H1 (cell line): ENCODE results near the gene SSTR3. TPM values are rescaled to one million over a fixed set of nuclear protein-coding genes. Genes with fewer than 3 reads are reported as not detected.

ENCODE experiments used
- BACH1 ChIP-seq: IDR thresholded peaks from 2 replicates; pipeline ENCODE4 v1.6.1; 2012; ENCODE audit warnings: low read length, improper control_type of control experiment
- HDAC2 ChIP-seq, 2 experiments: fragments of 300-600 bp in 1 of 2; sonication (generic) in 1 of 2; IDR thresholded peaks; 2 replicates each; pipeline ENCODE4 v1.6.1; 2011 to 2012; ENCODE audit warnings: low read depth in 2 of 2, low read length in 2 of 2, mild to moderate bottlenecking in 2 of 2, moderate library complexity in 2 of 2, borderline replicate concordance in 1 of 2, inconsistent platforms in 1 of 2
- JUN ChIP-seq: IDR thresholded peaks from 2 replicates; pipeline ENCODE4 v1.6.1; 2011; ENCODE audit warnings: low read depth, mild to moderate bottlenecking, improper control_type of control experiment, low read length
- SP4 ChIP-seq: IDR thresholded peaks from 2 replicates; pipeline ENCODE4 v1.6.1; 2012; ENCODE audit warnings: low read length, inconsistent platforms
- polyA plus RNA-seq, 7 experiments: library from polyadenylated mRNA; depleted of rRNA in 3 of 7; stranded (reverse) in 5 of 7; unstranded in 2 of 7; fragments of >200 nt in 5 of 7; fragments of 200-250 nt in 2 of 7; gene quantifications; 1 replicate in 5 of 7; 2 replicates in 1 of 7; 4 replicates in 1 of 7; pipeline versions ENCODE4 v1.2.1 to v1.2.3, GENCODE V29; 2011 to 2013; ENCODE audit warnings: missing spikeins in 2 of 7, mixed read lengths in 2 of 7
- total RNA-seq: library from RNA; stranded (reverse); fragmentation: NEBNext Ultra II Directional; extraction: Animal tissue kit (Norgen Biotek cat#: 25700); gene quantifications from 2 replicates; pipeline ENCODE4 v1.2.1, GENCODE V29; 2021
- TF ChIP-seq, protein P1 (sequence below): IDR thresholded peaks from 2 replicates; pipeline ENCODE4 v1.6.1; 2011; ENCODE audit warnings: low read depth, mild to moderate bottlenecking, low read length; ENCODE audit not compliant: insufficient read depth
- TF ChIP-seq, protein P2 (sequence below), 3 experiments: IDR thresholded peaks; 1 replicate in 2 of 3; 2 replicates in 1 of 3; pipeline versions ENCODE4 v1.5.1 to v1.6.1; 2011; ENCODE audit warnings: low read length in 3 of 3, mild to moderate bottlenecking in 3 of 3, inconsistent platforms in 2 of 3, low read depth in 1 of 3, moderate library complexity in 1 of 3; ENCODE audit not compliant: insufficient read depth in 1 of 3; ENCODE audit errors: control extremely low read depth in 1 of 3

SSTR3 gene
- total and polyA plus RNA-seq, 2 of the 8 experiments (the other 6 are each of a cell fraction or from before 2014, with no cell fraction given): 0.22 to 0.77 TPM

DNA sequence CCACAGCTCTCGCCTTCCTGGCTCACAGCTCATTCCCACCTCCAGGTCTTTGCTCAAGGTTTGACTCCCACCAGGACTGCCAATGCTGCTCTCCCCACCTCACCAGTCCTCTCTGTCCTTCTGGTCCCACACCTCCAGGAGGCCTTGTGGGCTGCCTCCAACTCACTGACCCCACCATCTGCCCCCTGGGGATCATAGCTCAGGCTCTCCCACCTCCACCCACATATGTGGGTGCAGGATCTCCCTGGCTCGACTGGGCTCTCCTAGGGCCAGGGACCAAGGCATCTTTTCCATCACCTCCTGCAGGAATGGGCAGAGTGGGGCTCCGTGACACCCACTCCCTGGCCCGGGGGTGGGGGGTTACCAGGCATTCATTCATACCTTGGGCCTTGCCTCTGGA, 13.8 kb upstream of the SSTR3 start (continued):
- TF ChIP-seq, protein P1, sequence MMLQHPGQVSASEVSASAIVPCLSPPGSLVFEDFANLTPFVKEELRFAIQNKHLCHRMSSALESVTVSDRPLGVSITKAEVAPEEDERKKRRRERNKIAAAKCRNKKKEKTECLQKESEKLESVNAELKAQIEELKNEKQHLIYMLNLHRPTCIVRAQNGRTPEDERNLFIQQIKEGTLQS: no peak
- TF ChIP-seq HDAC2 (IDR thresholded peaks at IDR 0.05; ENCODE audit: borderline replicate concordance in 1 of 2, low read depth in 2 of 2, low read length in 2 of 2): no peak
- TF ChIP-seq, protein P2, sequence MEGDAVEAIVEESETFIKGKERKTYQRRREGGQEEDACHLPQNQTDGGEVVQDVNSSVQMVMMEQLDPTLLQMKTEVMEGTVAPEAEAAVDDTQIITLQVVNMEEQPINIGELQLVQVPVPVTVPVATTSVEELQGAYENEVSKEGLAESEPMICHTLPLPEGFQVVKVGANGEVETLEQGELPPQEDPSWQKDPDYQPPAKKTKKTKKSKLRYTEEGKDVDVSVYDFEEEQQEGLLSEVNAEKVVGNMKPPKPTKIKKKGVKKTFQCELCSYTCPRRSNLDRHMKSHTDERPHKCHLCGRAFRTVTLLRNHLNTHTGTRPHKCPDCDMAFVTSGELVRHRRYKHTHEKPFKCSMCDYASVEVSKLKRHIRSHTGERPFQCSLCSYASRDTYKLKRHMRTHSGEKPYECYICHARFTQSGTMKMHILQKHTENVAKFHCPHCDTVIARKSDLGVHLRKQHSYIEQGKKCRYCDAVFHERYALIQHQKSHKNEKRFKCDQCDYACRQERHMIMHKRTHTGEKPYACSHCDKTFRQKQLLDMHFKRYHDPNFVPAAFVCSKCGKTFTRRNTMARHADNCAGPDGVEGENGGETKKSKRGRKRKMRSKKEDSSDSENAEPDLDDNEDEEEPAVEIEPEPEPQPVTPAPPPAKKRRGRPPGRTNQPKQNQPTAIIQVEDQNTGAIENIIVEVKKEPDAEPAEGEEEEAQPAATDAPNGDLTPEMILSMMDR (IDR thresholded peaks at IDR 0.05; ENCODE audit: control extremely low read depth in 1 of 3, insufficient read depth in 1 of 3, low read depth in 1 of 3, low read length in 3 of 3): no peak
- no peak for TF ChIP-seq JUN
- TF ChIP-seq SP4: no peak
- TF ChIP-seq BACH1: no peak
